GM12873 (cell line): Measurements from ENCODE around the gene SAC3D1.

ENCODE experiments used
- TF ChIP-seq, protein P1 (sequence below): IDR thresholded peaks from 2 replicates; pipeline ENCODE4 v1.5.1; 2012; ENCODE audit warnings: low read depth, mild to moderate bottlenecking, moderate library complexity, low read length, control low read depth; ENCODE audit not compliant: insufficient read depth; ENCODE audit errors: missing control alignments

Gene SAC3D1

DNA sequence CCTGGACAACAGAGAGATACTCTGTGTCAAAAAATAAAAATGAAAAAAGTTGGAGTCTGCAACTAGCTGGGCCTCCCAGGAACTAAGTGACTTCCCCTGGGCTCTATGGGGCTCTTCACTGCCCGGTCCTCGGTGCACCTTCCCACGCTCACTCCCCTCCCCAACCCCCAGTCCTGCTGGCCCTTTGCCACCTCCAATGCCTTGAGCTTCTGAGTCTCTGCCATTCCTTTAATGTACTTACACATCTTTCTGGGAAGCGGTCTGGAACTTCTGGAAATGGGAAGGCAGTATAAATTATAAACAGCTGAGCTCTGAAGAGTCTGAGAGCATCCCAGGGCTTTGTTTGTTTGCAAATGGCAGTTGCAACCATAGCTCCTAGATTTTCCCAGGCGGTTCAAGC lies 38.3 kb upstream of the SAC3D1 start:
- TF ChIP-seq, protein P1, sequence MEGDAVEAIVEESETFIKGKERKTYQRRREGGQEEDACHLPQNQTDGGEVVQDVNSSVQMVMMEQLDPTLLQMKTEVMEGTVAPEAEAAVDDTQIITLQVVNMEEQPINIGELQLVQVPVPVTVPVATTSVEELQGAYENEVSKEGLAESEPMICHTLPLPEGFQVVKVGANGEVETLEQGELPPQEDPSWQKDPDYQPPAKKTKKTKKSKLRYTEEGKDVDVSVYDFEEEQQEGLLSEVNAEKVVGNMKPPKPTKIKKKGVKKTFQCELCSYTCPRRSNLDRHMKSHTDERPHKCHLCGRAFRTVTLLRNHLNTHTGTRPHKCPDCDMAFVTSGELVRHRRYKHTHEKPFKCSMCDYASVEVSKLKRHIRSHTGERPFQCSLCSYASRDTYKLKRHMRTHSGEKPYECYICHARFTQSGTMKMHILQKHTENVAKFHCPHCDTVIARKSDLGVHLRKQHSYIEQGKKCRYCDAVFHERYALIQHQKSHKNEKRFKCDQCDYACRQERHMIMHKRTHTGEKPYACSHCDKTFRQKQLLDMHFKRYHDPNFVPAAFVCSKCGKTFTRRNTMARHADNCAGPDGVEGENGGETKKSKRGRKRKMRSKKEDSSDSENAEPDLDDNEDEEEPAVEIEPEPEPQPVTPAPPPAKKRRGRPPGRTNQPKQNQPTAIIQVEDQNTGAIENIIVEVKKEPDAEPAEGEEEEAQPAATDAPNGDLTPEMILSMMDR, result no peak

DNA sequence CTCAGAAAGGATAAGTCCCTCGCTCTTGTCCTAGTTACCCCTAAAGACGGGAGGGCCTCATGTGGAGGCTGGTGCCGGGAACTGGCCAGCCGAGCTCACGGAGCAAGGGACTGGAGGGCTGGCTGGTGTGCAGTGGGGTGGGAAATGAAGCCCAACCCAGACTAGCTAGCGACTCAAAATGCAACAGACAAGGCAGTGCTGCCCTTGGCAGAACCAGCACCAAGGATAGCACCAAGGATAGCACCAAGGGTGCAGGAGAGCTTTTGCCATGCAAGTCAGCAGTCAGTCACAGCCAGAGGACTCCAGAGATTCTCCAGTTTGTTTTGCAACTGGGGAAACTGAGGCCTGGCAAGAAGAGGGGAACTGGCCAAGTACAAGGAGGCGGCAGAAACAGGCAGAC lies 37.7 kb upstream of the SAC3D1 start:
- TF ChIP-seq, protein P1, result no peak

DNA sequence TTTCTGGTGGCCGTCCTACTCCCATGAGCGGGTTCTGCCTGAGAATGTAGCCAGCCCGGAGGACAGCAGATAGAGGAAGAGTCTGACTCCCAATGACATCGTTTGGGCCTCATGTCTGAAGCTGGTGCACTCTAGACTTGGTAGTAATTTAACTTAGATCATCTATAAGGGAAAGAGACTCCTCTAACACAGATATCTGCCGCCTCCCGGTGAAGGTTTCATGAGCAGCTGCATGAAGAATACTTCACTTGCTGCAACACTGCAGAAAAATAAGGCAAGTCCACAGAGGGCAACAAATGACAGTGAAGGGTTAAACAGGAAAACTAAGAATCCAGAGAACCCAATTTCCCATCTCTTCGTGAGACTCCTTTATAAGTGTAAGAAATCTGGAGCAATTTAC lies 33.0 kb upstream of the SAC3D1 start:
- TF ChIP-seq, protein P1, result no peak

DNA sequence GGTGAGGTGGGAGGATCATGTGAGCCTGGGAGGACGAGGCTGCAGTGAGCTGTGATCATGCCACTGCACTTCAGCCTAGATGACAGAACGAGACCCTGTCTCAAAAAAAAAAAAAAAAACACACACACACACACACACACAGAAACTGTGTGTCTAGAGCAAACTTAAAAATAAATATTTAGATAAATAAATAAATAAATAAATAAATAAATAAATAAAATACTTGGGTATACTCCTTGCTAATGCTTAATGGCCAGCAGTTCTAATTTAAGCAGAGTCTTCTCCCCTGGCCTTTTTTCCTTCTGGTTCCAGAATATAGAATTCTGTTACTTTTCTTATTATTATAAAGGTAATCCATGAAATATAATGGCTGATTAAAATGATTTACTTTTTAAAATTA lies 32.1 kb upstream of the SAC3D1 start:
- TF ChIP-seq, protein P1, result no peak

DNA sequence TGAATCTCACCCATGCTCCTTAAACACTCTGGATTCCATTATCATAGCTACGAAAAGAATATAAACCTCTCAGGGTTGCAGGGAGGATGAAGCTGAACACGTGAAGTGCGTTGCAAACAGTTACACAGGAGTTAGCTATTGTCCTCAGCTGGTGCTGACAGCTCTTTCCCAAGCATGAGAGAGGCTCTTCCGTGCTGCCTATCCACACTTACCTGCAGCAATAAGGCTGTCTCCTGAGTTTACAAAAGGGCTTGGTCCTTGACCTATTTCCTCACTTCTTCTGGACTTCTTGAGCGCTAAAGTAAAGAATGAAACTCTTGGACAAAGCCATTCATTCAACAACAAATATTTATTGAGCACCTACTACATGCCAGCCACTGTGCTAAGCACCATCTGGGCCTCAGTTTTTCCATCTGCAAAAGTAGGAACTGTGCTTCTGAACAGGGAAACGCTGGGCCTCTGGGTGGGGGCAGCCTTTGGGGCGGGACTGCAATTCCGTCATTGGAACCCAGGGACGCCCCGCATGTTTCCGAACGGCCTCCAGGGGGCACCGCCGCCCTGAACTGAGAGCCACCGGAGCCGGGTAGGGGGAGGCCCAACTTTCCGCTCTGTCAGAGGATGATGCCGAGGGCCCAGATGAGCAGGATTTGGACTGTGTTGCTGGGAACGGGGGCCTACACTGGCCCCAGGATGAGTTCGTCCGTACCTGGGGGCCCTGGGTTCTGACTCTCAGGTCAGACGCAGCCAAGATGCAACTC lies 27.7 kb upstream of the SAC3D1 start:
- TF ChIP-seq, protein P1, result peak; percentile 71

DNA sequence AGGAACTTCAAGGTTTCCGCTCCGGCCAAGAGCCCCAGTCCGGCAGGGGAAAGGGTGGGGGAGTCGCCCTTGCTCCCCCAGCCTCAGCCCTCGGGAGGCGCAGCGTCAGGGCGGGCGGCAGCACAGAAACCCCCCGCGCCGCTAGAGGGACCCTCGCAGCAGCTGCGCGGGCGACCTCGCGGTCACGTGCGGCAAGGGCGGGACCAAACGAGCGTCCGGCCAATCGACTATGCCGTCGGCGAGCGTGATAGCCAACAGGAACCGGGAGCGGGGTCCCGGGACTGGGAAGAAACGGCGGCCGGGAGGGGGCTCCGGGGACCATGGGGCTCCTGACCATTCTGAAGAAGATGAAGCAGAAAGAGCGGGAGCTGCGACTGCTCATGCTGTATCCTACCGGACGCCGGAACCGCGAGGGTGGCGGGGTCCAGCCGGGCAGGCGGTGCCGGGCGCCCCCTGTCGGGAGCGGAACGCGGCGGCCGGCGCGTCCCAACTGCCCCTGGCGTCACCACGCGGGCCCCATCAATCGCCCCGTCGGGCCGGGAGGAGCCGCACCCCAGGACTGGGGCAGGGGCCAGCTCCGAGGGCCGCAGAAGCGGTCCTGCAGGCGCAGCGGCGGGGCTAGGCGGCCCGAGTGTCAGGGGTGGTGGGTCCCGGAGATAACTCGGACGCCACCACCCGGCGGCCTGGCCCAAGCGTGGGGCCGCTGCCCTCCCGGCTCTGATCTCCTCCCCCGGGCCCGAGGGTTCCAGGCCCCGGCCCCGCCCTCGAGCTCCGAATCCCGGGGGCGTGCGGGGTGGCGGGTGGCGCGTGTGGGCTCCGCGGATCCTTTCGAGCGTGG lies 26.9 kb upstream of the SAC3D1 start, which contains the start of gene ARL2:
ARL2 (plus strand) TSS at position 273 of the 838 bp plus-strand sequence; CDS start at position 321, 48 bp downstream.
- TF ChIP-seq, protein P1, result peak; percentile 69

DNA sequence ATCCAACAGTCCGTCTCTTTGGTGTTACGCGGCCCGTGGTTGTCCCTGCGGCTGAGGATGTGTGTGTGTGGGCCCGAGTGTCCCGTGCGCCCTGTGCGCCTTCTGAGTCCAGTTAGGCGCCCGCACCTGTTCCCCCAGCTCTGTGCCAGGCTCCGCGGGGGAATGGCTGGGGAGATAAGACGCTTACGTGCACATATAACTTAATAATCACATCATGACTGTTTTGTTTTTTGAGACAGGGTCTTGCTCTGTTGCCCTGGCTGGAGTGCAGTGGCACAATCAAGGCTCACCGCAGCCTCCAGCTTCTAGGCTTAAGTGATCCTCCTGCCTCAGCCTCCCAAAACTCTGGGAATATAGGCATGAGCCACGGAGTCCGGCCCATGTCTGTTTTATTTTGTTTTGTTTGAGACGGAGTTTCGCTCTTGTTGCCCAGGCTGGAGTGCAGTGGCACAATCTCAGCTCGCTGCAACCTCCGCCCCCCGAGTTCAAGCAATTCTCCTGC lies 26.2 kb upstream of the SAC3D1 start:
- TF ChIP-seq, protein P1, result no peak
